ENCODE results near the gene CHI3L1. TPM values are rescaled to one million over a fixed set of nuclear protein-coding genes. Genes with fewer than 3 reads are reported as not detected.

CHI3L1 gene
- total RNA-seq, 3 donors from 2014 or later, result not detected

DNA sequence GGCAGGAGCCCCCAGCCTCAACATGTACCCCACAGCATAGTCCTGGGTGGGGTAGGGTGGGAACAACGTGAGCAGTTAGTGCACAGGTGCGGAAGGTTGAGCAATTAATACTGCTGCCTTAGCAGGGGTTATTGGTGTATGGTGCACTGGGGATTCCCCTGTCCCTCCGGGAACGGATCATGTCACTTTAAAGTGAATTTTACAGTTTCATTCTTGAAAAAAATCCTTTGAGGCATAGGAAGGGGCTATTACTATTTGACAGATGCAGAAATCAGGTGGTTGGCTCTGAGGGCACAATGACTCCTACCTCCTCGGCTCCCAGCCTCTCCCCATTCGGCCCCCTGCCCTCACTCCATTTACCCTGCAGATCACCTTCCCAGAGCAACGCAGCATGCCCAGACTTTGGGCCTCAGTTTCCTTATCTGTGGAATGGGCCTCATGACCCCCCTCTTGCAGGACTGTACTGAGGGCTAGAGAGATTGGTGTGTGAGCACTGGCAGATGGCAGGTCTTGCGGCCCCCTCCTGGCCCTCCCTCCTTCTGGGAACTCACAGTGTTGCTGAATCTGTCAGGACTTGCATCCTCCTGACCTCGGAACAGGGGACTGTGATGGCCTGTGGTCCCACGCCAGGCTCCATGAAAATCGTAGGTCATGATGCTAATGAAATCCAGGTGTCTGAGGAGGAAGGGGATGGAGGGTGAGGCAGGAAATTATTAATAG, 5.7 kb downstream of the CHI3L1 start:
- H3K4me1 Mint-ChIP-seq (ENCODE audit: low read depth), result no peaks in the 10 kb centered on the region
- DNase-seq (no peak), ATAC-seq (no peak)
- no peaks in the 10 kb centered on the region for H3K36me3 Mint-ChIP-seq (ENCODE audit: insufficient read depth)
- no peak overlapping the region for H3K4me3 Mint-ChIP-seq
- no peaks in the 10 kb centered on the region for H3K9me3 Mint-ChIP-seq
- peaks cover 6% of the 10 kb centered on the region for H3K27me3 Mint-ChIP-seq (ENCODE audit: low read depth)

DNA sequence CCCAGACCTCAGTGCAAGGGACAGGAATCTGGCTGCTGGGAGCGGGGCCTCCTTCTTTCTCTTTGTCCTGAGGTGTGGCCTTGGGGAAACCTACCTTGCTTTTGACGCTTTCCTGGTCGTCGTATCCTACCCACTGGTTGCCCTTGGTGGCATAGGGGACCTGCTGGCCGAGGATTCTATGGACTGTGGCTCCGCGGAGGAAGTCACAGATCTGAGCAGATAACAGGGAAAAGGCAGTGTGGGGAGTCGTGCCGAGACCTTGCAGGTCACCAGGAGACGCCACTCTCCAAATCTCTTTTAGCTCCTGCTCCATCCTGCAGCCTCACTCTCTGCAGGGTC, 6.9 kb downstream of the CHI3L1 start:
- Mint-ChIP-seq H3K27me3 (ENCODE audit: low read depth) (peaks cover 6% of the 10 kb centered on the region), H3K36me3 (ENCODE audit: insufficient read depth) (no peaks in the 10 kb centered on the region), H3K9me3 (no peaks in the 10 kb centered on the region), H3K4me1 (ENCODE audit: low read depth) (no peaks in the 10 kb centered on the region), H3K4me3 (no peak overlapping the region)
- no peak for ATAC-seq
- DNase-seq, result no peak

DNA sequence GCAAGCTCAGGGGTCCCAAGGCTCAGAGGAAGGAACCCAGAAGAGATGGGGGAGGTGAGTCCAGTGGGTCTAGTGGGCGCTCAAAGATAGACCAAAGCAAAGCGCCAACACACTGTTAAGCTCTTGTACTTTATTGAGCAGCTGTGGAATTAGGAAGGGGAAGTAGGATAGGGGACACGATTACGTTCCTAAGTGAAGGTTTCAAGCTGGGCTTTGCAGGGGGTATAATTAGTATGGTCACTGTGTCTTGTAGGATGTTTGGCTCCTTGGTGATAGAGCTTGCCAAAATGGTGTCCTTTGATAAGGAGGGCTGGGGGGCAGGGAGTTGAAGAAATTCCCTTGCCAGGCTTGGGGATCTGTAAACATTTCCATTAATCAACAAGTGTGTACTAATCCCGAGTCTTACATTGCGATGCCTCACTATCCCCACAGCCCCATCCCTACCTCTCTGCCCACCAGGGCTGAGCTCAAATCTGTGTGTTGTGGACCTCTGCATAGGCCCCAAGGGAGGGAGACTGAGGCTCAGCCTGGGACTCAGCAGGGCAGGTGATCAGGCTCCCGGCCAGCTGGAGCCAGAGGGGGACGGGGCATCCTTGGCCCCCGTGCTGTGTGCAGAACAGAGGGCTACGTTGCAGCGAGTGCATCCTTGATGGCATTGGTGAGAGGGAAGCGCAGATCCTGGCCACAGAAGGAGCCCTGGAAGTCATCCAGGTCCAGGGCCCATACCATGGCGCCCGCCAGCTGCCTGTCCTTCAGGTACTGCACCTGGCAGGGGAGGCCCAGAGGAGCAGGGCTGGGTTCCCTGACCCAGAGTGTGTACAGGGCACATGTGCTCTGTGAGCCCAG, 7.5 kb downstream of the CHI3L1 start:
- Mint-ChIP-seq H3K4me3 (no peak overlapping the region), H3K36me3 (ENCODE audit: insufficient read depth) (no peaks in the 10 kb centered on the region), H3K9me3 (no peaks in the 10 kb centered on the region), H3K4me1 (ENCODE audit: low read depth) (no peaks in the 10 kb centered on the region), H3K27me3 (ENCODE audit: low read depth) (peaks cover 5% of the 10 kb centered on the region)
- DNase-seq (no peak), ATAC-seq (no peak)

DNA sequence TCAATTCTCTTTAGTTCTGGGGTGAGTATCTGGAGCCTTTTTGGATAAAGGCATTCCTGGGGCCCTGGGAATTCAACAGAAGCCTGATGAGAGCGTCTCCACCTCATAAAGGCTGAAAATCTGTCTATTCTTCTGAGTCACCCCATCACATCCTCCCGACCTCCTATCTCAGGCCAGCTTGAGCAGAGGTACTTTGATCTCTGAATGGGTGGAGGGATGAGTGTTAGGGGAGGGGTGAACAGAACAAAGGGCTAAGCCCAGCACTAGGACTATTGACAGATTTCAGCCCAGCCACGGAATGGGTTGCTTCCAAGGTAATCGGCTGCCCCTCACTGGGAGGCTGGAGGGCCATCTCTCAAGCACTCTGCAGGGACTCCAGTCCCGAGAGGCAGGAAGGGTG, 8.4 kb downstream of the CHI3L1 start:
- ATAC-seq (no peak), DNase-seq (no peak)
- no peaks in the 10 kb centered on the region for H3K36me3 Mint-ChIP-seq (ENCODE audit: insufficient read depth)
- H3K4me1 Mint-ChIP-seq (ENCODE audit: low read depth), result no peaks in the 10 kb centered on the region
- H3K9me3 Mint-ChIP-seq, result no peaks in the 10 kb centered on the region
- H3K4me3 Mint-ChIP-seq, result no peak overlapping the region
- H3K27me3 Mint-ChIP-seq (ENCODE audit: low read depth), result peaks cover 5% of the 10 kb centered on the region

DNA sequence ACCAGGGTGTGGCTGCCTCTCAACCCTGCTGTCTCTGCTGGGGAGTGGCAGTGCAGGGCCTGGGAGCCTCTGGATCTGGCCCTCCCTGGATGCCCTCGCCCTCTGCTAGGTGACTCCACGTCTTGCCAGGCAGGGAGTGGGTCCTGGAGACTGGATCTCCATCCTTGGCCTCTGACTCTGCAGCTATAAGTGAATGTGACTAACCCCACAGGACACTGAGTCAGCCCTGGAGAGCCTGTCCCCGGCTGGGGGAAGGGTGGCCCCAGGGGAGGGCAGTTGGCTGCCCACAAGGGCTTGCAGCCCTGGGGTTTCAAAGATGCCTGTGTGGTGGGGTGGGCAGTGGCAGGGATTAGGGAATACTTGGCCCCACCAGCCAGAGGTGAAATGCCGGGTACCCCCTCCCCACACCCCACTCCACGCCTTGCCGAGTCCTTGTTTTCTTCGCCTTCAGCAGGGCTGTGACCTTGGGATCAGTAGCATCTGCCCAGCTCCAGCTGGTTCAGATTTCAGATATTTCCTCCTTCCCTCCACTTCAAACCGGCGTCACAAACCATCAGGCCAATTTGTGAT, 8.9 kb downstream of the CHI3L1 start:
- H3K9me3 Mint-ChIP-seq, result no peaks in the 10 kb centered on the region
- peaks cover 5% of the 10 kb centered on the region for H3K27me3 Mint-ChIP-seq (ENCODE audit: low read depth)
- DNase-seq, result no peak
- H3K36me3 Mint-ChIP-seq (ENCODE audit: insufficient read depth), result no peaks in the 10 kb centered on the region
- ATAC-seq, result no peak
- H3K4me3 Mint-ChIP-seq, result no peak overlapping the region
- H3K4me1 Mint-ChIP-seq (ENCODE audit: low read depth), result no peaks in the 10 kb centered on the region

DNA sequence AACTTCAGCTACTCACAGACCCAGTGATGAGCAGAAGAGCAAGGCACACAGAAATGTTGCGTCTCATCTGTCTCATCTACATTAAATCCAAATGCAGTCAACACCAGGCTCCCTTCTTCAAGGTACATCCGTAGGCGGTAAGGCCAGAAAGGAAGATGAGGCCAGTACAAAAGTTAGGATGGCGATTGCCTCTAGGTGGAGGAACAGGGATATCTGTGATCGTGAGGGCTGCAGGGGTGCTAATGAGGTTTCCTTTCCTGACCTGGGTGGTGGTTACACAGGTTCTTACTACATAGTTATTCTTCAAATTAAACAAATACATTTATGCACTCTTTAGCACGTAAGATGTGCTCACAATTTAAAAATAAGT, 9.5 kb downstream of the CHI3L1 start:
- H3K36me3 Mint-ChIP-seq (ENCODE audit: insufficient read depth), result no peaks in the 10 kb centered on the region
- peaks cover 5% of the 10 kb centered on the region for H3K27me3 Mint-ChIP-seq (ENCODE audit: low read depth)
- no peaks in the 10 kb centered on the region for H3K4me1 Mint-ChIP-seq (ENCODE audit: low read depth)
- no peak for DNase-seq
- H3K4me3 Mint-ChIP-seq, result no peak overlapping the region
- no peak for ATAC-seq
- no peaks in the 10 kb centered on the region for H3K9me3 Mint-ChIP-seq

DNA sequence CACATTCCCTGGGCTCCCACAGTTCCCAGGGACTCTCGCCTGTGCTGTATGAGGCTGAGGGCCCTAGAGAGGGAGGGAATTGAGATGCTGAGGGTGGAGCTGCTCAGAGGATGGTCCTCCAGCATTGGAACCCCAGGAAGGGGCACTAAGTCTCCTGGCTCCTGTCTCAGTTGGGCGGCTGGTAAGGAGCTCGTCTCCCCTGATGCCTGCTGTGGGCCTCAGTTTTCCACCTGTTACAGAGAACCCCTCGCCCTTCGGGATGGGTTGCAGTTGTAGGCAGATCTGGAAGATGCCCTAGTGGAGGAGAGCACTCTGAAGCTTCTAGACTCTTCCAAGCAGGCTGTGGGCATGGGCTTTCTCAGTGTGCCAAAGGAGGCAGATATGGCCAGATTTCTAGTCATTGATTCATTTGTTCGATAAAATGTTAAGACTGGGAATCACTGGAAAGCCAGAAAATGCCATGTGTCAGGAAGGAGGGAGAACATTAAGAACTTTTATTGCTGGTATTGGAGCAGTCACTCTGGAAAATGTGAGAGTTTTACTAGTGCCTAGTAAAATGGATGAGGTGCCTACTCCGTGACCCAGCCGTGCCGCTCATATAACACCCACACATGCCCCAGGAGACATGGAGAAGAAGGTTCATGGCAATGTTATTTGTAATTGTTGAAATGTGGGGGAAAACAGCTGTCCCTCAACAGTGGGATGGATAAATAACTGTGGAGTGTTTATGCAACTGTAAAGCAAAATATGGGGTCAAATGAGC, 10.1 kb downstream of the CHI3L1 start:
- Mint-ChIP-seq H3K27me3 (ENCODE audit: low read depth) (peaks cover 5% of the 10 kb centered on the region), H3K4me1 (ENCODE audit: low read depth) (no peaks in the 10 kb centered on the region), H3K36me3 (ENCODE audit: insufficient read depth) (no peaks in the 10 kb centered on the region), H3K4me3 (no peak overlapping the region), H3K9me3 (no peaks in the 10 kb centered on the region)
- ATAC-seq (no peak), DNase-seq (no peak)

DNA sequence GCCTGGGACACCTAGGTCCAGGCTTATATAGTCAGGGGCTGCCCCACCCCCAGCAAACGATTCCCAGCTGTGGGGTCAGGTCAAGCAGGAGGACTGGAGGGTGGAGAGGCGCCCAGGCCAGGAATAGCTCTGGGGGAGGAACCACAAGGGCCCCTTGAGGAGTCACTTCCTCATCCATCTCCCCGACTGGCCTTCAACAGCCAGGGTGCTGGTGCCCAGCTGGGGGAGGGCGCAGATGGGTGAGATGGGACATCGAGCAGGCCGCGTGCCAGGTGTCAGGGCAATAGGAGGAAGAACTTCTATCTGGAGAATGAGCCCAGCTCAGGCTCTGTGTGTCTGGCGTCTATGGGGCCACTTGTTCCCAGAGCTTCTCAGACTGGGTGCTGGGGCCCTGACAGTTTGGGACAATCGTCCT, 10.7 kb downstream of the CHI3L1 start:
- H3K9me3 Mint-ChIP-seq, result no peaks in the 10 kb centered on the region
- no peak for DNase-seq

DNA sequence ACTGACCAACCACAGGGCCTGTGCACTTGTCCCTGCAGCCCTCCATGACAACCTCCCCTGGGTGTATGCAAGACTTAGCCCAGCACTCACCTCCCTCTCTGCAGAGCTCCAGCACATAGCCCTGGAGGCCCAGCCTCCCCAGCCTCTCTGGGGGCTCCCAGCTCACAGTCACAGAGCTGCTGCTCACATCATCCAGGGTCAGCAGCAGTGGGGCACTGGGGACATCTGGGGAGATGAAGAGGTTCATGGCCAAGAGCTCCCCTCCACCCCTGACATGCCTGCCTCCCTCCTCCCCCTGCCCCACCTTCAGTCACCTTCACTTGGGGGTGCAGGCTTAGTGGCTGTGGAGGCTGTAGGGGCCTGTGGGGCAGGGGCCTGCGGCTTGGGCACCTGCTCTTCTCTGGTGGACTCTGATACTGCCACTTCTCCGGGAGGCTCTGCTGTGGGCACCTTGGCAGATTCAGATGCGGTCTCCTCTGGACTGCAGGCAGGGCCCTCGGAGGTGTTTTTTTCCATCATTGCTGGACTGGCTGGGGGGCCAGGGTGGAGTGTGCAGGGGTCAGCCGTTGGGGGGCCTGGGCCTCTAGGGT, 11.2 kb downstream of the CHI3L1 start, which contains the start of gene MYBPH:
Gene MYBPH (minus strand): TSS at position 590 of the 590 bp plus-strand sequence. CDS start 71 bp downstream, at position 519.
- DNase-seq (no peak), ATAC-seq (no peak)
- Mint-ChIP-seq H3K4me1 (ENCODE audit: low read depth) (no peaks in the 10 kb centered on the region), H3K36me3 (ENCODE audit: insufficient read depth) (no peaks in the 10 kb centered on the region), H3K27me3 (ENCODE audit: low read depth) (peaks cover 5% of the 10 kb centered on the region), H3K4me3 (no peak within 1 kb of the TSS), H3K9me3 (no peaks in the 10 kb centered on the region)

More for the DNA sequence above, 10.7 kb downstream of the CHI3L1 start:
- no peaks in the 10 kb centered on the region for H3K36me3 Mint-ChIP-seq (ENCODE audit: insufficient read depth)
- peaks cover 5% of the 10 kb centered on the region for H3K27me3 Mint-ChIP-seq (ENCODE audit: low read depth)
- H3K4me3 Mint-ChIP-seq, result no peak overlapping the region
- no peaks in the 10 kb centered on the region for H3K4me1 Mint-ChIP-seq (ENCODE audit: low read depth)
- no peak for ATAC-seq

DNA sequence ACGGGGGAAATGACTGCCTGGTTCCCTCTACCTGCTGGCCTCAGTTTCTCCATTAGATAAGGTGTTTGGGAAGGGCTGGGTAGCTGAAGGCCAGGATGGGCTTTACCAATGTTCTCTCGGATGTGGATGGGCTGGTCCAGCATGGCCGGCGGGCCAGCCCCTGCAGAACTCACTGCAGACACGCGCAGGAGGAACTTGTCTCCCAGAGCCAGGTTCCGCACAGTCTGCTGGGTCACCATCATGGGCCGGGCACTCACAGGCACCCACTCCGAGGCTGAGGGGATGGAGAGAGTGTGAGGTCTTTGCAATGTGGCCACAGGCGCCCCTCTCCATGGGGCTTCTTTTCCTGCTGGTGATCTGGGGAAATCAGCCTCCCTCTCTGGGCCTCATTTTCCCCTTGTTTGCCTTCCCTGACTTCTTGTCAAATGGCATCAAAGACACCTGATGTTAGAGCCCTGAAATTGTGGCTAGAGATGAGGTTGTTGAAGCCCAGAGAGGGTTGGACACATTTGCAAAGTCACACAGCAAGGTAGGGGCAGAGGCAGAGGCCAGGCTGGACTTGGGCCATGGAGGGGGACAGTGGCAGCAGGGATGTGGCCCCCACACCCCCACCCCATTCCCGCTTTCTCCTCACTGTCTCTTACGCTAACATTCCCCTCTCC, 12.0 kb downstream of the CHI3L1 start:
- Mint-ChIP-seq H3K4me1 (ENCODE audit: low read depth) (no peaks in the 10 kb centered on the region), H3K36me3 (ENCODE audit: insufficient read depth) (no peaks in the 10 kb centered on the region), H3K27me3 (ENCODE audit: low read depth) (peaks cover 5% of the 10 kb centered on the region), H3K9me3 (no peaks in the 10 kb centered on the region), H3K4me3 (no peak overlapping the region)
- ATAC-seq, result no peak
- no peak for DNase-seq

DNA sequence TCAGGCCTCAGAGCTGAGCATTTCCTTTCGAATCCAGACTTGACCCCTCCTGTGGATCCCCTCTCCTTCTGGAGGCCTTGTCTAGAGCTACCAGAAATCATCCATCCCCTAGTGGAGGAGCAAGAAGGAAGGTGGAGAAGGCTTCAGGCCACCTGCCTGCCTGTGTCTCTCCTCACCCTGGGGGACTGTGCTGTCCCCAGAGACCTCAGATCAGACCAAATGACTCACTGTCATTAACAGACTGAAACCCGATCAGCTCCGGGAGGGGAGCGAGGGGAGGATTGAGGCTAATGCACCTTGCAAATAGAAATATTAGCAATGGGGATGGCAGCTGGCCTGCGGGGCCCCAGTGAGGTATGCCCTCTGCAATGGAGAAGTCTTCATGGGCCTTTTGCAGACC, 12.9 kb downstream of the CHI3L1 start:
- ATAC-seq (no peak), DNase-seq (no peak)
- H3K9me3 Mint-ChIP-seq, result no peaks in the 10 kb centered on the region
- H3K36me3 Mint-ChIP-seq (ENCODE audit: insufficient read depth), result no peaks in the 10 kb centered on the region
- no peaks in the 10 kb centered on the region for H3K4me1 Mint-ChIP-seq (ENCODE audit: low read depth)
- peaks cover 5% of the 10 kb centered on the region for H3K27me3 Mint-ChIP-seq (ENCODE audit: low read depth)
- no peak overlapping the region for H3K4me3 Mint-ChIP-seq

DNA sequence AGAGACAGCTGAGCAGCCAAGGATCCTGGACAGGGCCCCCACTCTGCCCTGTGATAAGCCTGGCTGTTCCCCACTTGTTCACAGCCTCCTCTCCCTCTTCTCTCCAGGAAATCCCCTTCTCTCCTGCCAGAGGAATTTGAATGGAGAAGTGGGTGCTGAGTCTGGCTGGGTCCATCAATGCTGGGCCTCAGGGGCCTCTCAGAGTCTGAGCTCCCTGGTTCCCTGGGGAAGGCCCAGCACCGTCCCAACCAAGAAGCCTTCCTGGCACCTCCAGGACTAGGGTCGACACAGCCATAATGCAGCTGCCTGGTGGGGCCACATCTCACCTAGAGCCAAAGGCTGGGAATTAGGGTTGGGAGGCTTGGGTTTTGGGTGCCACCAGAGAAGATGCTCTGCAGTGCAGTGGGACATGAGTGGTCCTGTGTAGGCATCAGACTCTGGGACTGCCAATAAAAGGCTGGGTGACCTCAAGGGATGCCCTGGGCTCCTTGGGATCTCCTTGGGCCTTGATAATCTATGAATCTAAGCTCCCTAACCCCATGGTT, 13.4 kb downstream of the CHI3L1 start:
- Mint-ChIP-seq H3K36me3 (ENCODE audit: insufficient read depth) (no peaks in the 10 kb centered on the region), H3K9me3 (no peaks in the 10 kb centered on the region), H3K4me1 (ENCODE audit: low read depth) (no peaks in the 10 kb centered on the region), H3K27me3 (ENCODE audit: low read depth) (peaks cover 5% of the 10 kb centered on the region), H3K4me3 (no peak overlapping the region)
- DNase-seq (no peak), ATAC-seq (no peak)

DNA sequence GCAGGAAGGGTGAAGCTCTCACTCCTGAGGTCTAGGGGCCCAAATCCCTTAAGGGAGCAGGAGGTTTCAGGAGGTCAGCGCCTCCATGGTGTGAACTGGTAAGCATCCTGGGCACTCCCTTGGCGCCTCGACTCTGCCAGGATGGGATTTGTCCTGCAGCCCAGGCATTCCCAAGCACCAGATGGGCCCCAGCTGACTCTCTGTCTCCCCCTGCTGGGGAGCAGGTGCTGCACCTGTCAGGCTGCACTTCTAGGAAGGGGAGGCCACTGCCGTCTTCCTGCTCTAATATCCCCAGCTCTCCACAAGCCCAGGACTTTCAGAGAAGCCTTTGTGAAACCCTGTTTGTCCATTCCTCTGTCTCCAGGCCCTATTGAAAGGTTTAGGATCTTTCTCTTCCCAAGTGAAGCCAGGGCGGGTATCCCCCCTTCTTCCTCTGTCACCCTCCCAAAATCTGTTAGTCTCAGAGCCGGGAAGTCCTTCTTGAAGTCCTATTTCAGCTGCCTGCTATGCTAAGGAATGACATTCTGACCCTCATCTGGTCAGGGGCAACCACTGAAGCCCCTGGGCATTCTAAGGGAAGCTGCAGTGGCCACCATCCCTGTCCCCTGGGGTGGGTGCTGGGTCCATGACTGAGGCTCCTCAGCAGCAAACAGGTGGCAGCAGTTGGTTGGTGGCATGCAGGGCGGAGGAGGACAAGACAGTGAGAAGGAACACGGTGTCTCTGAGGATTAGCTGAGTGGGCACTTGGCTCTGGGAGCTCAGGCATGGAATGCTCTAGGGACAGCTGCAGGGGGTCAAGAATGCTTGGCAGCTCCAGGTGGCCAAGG, 14.1 kb downstream of the CHI3L1 start:
- DNase-seq (peak; percentile 29), ATAC-seq (peak in 1 of 2 donors; percentile 48)
- Mint-ChIP-seq H3K9me3 (no peaks in the 10 kb centered on the region), H3K4me3 (no peak overlapping the region), H3K4me1 (ENCODE audit: low read depth) (no peaks in the 10 kb centered on the region), H3K36me3 (ENCODE audit: insufficient read depth) (no peaks in the 10 kb centered on the region), H3K27me3 (ENCODE audit: low read depth) (peaks cover 3% of the 10 kb centered on the region)

All from activated T-cell treated with anti-CD3 and anti-CD28 coated beads, Interleukin-2, amount 50 U/mL, for 4 hours (primary cell).